ENCODE measurements around the gene KIAA1671. TPM values are rescaled to one million over a fixed set of nuclear protein-coding genes. Genes with fewer than 3 reads are reported as not detected.

KIAA1671 gene
- total and polyA plus RNA-seq, 2 of the 13 experiments (the other 11 are each of a cell fraction or from before 2014, with no cell fraction given): 13.5 to 13.6 TPM

DNA sequence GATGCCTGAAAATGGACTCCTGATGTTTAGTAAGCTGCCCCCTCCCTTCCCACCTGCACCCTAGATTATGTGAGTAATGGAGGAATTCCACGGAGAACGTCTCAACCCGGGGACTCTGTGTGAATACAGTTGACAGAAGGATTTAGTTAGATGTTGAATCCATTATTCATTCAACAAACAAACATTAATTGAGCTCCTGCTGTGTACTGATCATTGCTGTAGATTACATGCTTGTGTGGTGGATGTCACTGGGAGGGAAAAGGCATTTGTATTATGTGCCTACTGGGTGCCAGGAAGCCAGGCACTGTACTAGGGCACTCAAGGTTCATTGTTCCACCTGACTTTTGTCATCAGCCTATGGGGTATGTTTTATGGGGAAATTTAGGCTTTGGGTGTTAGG lies 224.3 kb downstream of the KIAA1671 start:
- H2AFZ ChIP-seq (ENCODE audit: low read length): no peak overlapping the region
- H4K20me1 ChIP-seq (ENCODE audit: insufficient read depth, low read length): no peaks in the 10 kb centered on the region
- 100% methylated on average over 3 of the region's 3 CpGs for WGBS (ENCODE audit: low lambda C conversion rate)
- no peak for DNase-seq (ENCODE audit: low spot score)
- no peak overlapping the region for H3K9ac ChIP-seq (ENCODE audit: insufficient read depth, low read depth, low read length)
- H3K27me3 ChIP-seq (ENCODE audit: control insufficient read depth in 1 of 2, insufficient read depth in 2 of 2, low read length in 2 of 2): no peaks in the 10 kb centered on the region
- H3K27ac ChIP-seq (ENCODE audit: extremely low read length, insufficient read depth, low read length): no peak overlapping the region
- H3K79me2 ChIP-seq (ENCODE audit: insufficient read depth, low read length): no peaks in the 10 kb centered on the region
- no peak overlapping the region for H3K4me2 ChIP-seq (ENCODE audit: low read depth, low read length)
- H3K4me1 ChIP-seq (ENCODE audit: insufficient read depth, low read length): no peaks in the 10 kb centered on the region
- H3K9me3 ChIP-seq (ENCODE audit: low read length): no peaks in the 10 kb centered on the region
- no TSS peak for BruUV-seq (replicated peaks)
- in situ Hi-C loops (cut with HindIII; ENCODE audit: extremely low pct_ligation_motif_present, low pct_unique_long_range_greater_than_20kb): loop anchor here (25.0 kb wide), 1 partner anchor 239 kb away; the partner anchor contains the start of gene LHFPL7
- H3K36me3 ChIP-seq (replicated peaks in 1 of 2; ENCODE audit: control insufficient read depth in 1 of 2, insufficient read depth in 2 of 2, low read length in 2 of 2): peaks cover 24 to 65% of the 10 kb centered on the region in 2 experiments
- H3K4me3 ChIP-seq (replicated peaks in 1 of 3; ENCODE audit: insufficient read depth in 1 of 3, low read depth in 2 of 3, low read length in 3 of 3): no peak overlapping the region
- ATAC-seq: no peak
- TF ChIP-seq ZNF383 (CRISPR knock-in tag; IDR thresholded peaks at IDR 0.05; ENCODE audit: borderline replicate concordance) (no peak), ZNF3 (CRISPR knock-in tag; IDR thresholded peaks at IDR 0.05) (0 out of 2 replicates have a peak, but pooled peaks have one; percentile 40), ZKSCAN8 (CRISPR knock-in tag; IDR thresholded peaks at IDR 0.05; ENCODE audit: borderline replicate concordance) (0 out of 2 replicates have a peak, but pooled peaks have one; percentile 32)
- no peak for FAIRE-seq
- ChIA-PET POLR2A (no interaction called here), CTCF (ENCODE audit: low intra/inter-chr PET ratio, low total read pairs) (no interaction called here)
- intact Hi-C loops (cut with micrococcal nuclease; ENCODE audit: unreplicated experiment): no loop called here

DNA sequence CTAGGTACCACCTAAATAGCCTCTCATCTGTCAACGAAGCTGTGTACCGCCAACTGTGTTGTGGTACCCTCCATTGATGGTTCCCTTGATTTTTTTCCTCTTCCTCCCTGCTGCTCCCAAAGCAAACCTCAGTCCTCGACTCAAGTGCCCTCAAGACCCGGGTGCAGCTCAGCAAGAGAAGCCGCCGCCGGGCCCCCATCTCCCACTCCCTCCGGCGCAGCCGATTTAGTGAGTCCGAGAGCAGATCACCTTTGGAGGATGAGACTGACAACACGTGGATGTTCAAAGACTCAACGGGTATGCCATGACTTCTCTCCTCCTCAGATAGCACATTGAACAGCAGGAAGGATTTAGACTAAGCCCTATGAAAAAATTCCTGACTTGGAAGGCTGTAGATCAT lies 224.7 kb downstream of the KIAA1671 start:
- H4K20me1 ChIP-seq (ENCODE audit: insufficient read depth, low read length): no peaks in the 10 kb centered on the region
- H3K36me3 ChIP-seq (replicated peaks in 1 of 2; ENCODE audit: control insufficient read depth in 1 of 2, insufficient read depth in 2 of 2, low read length in 2 of 2): peaks cover 24 to 62% of the 10 kb centered on the region in 2 experiments
- in situ Hi-C loops (cut with HindIII; ENCODE audit: extremely low pct_ligation_motif_present, low pct_unique_long_range_greater_than_20kb): loop anchor here (25.0 kb wide), 1 partner anchor 240 kb away; the partner anchor contains the start of gene LHFPL7
- H3K79me2 ChIP-seq (ENCODE audit: insufficient read depth, low read length): no peaks in the 10 kb centered on the region
- no peak overlapping the region for H3K4me3 ChIP-seq (replicated peaks in 1 of 3; ENCODE audit: insufficient read depth in 1 of 3, low read depth in 2 of 3, low read length in 3 of 3)
- no peak overlapping the region for H3K9ac ChIP-seq (ENCODE audit: insufficient read depth, low read depth, low read length)
- DNase-seq (ENCODE audit: low spot score) (no peak), FAIRE-seq (no peak), ATAC-seq (no peak)
- POLR2A ChIA-PET: no interaction called here
- H3K4me2 ChIP-seq (ENCODE audit: low read depth, low read length): no peak overlapping the region
- whole genome bisulfite sequencing (ENCODE audit: low lambda C conversion rate): 97% methylated on average over 13 of the region's 13 CpGs
- H3K27me3 ChIP-seq (ENCODE audit: control insufficient read depth in 1 of 2, insufficient read depth in 2 of 2, low read length in 2 of 2): no peaks in the 10 kb centered on the region
- no peak overlapping the region for H3K27ac ChIP-seq (ENCODE audit: extremely low read length, insufficient read depth, low read length)
- intact Hi-C loops (cut with micrococcal nuclease; ENCODE audit: unreplicated experiment): no loop called here
- no peak for TF ChIP-seq NBN (conservative IDR thresholded peaks at IDR 0.05)
- no peak for TF ChIP-seq ZNF652 (CRISPR knock-in tag; IDR thresholded peaks at IDR 0.05; ENCODE audit: borderline replicate concordance, low read depth)
- no peak for TF ChIP-seq HDAC1 (CRISPR knock-in tag; IDR thresholded peaks at IDR 0.05)
- TF ChIP-seq, protein P1, sequence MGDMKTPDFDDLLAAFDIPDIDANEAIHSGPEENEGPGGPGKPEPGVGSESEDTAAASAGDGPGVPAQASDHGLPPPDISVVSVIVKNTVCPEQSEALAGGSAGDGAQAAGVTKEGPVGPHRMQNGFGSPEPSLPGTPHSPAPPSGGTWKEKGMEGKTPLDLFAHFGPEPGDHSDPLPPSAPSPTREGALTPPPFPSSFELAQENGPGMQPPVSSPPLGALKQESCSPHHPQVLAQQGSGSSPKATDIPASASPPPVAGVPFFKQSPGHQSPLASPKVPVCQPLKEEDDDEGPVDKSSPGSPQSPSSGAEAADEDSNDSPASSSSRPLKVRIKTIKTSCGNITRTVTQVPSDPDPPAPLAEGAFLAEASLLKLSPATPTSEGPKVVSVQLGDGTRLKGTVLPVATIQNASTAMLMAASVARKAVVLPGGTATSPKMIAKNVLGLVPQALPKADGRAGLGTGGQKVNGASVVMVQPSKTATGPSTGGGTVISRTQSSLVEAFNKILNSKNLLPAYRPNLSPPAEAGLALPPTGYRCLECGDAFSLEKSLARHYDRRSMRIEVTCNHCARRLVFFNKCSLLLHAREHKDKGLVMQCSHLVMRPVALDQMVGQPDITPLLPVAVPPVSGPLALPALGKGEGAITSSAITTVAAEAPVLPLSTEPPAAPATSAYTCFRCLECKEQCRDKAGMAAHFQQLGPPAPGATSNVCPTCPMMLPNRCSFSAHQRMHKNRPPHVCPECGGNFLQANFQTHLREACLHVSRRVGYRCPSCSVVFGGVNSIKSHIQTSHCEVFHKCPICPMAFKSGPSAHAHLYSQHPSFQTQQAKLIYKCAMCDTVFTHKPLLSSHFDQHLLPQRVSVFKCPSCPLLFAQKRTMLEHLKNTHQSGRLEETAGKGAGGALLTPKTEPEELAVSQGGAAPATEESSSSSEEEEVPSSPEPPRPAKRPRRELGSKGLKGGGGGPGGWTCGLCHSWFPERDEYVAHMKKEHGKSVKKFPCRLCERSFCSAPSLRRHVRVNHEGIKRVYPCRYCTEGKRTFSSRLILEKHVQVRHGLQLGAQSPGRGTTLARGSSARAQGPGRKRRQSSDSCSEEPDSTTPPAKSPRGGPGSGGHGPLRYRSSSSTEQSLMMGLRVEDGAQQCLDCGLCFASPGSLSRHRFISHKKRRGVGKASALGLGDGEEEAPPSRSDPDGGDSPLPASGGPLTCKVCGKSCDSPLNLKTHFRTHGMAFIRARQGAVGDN (CRISPR knock-in tag; IDR thresholded peaks at IDR 0.05): no peak
- TF ChIP-seq AHR (CRISPR knock-in tag; IDR thresholded peaks at IDR 0.05): no peak
- TF ChIP-seq EED (CRISPR knock-in tag; IDR thresholded peaks at IDR 0.05): no peak
- TF ChIP-seq, protein P2, sequence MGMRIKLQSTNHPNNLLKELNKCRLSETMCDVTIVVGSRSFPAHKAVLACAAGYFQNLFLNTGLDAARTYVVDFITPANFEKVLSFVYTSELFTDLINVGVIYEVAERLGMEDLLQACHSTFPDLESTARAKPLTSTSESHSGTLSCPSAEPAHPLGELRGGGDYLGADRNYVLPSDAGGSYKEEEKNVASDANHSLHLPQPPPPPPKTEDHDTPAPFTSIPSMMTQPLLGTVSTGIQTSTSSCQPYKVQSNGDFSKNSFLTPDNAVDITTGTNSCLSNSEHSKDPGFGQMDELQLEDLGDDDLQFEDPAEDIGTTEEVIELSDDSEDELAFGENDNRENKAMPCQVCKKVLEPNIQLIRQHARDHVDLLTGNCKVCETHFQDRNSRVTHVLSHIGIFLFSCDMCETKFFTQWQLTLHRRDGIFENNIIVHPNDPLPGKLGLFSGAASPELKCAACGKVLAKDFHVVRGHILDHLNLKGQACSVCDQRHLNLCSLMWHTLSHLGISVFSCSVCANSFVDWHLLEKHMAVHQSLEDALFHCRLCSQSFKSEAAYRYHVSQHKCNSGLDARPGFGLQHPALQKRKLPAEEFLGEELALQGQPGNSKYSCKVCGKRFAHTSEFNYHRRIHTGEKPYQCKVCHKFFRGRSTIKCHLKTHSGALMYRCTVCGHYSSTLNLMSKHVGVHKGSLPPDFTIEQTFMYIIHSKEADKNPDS (CRISPR knock-in tag; IDR thresholded peaks at IDR 0.05): no peak
- CTCF ChIA-PET (ENCODE audit: low intra/inter-chr PET ratio, low total read pairs): no interaction called here
- H2AFZ ChIP-seq (ENCODE audit: low read length): no peak overlapping the region
- BruUV-seq (replicated peaks): no TSS peak
- no peaks in the 10 kb centered on the region for H3K9me3 ChIP-seq (ENCODE audit: low read length)
- peaks cover under 1% of the 10 kb centered on the region for H3K4me1 ChIP-seq (ENCODE audit: insufficient read depth, low read length)
